Measurements from ENCODE around the gene SSU72.

SSU72 gene

GRCh38 chr1:1605724-1606123 lies 31.1 kb upstream of the SSU72 start:
- H3K36me3 ChIP-seq (ENCODE audit: control insufficient read depth, low read depth, low read length): no peaks in the 10 kb centered on the region
- no peak overlapping the region for H3K4me3 ChIP-seq (ENCODE audit: low read length)
- H3K9ac ChIP-seq (ENCODE audit: low read length): no peak overlapping the region
- H3K27ac ChIP-seq (ENCODE audit: low read length): no peak overlapping the region
- peaks cover 28% of the 10 kb centered on the region for H3K27me3 ChIP-seq (ENCODE audit: control insufficient read depth, insufficient read depth, low read length)
- H3K4me1 ChIP-seq (ENCODE audit: control insufficient read depth, low read depth, low read length): no peaks in the 10 kb centered on the region
- H3K9me3 ChIP-seq (ENCODE audit: control insufficient read depth, low read depth, low read length): no peaks in the 10 kb centered on the region

- H3K4me3 ChIP-seq (ENCODE audit: low read length): no peak overlapping the region
- peaks cover 34% of the 10 kb centered on the region for H3K27me3 ChIP-seq (ENCODE audit: control insufficient read depth, insufficient read depth, low read length)
- H3K27ac ChIP-seq (ENCODE audit: low read length): no peak overlapping the region
- no peaks in the 10 kb centered on the region for H3K4me1 ChIP-seq (ENCODE audit: control insufficient read depth, low read depth, low read length)
- no peak overlapping the region for H3K9ac ChIP-seq (ENCODE audit: low read length)
- no peaks in the 10 kb centered on the region for H3K36me3 ChIP-seq (ENCODE audit: control insufficient read depth, low read depth, low read length)
- H3K9me3 ChIP-seq (ENCODE audit: control insufficient read depth, low read depth, low read length): no peaks in the 10 kb centered on the region
Observed at GRCh38 chr1:1605034-1605591, 30.4 kb upstream of the SSU72 start.

GRCh38 chr1:1604374-1605033 lies 29.8 kb upstream of the SSU72 start:
- Histone ChIP-seq H3K27ac (ENCODE audit: low read length) (no peak overlapping the region), H3K4me1 (ENCODE audit: control insufficient read depth, low read depth, low read length) (no peaks in the 10 kb centered on the region), H3K36me3 (ENCODE audit: control insufficient read depth, low read depth, low read length) (no peaks in the 10 kb centered on the region), H3K27me3 (ENCODE audit: control insufficient read depth, insufficient read depth, low read length) (peaks cover 35% of the 10 kb centered on the region), H3K4me3 (ENCODE audit: low read length) (no peak overlapping the region), H3K9ac (ENCODE audit: low read length) (no peak overlapping the region), H3K9me3 (ENCODE audit: control insufficient read depth, low read depth, low read length) (no peaks in the 10 kb centered on the region)

GRCh38 chr1:1603671-1604373 lies 29.2 kb upstream of the SSU72 start:
- H3K9me3 ChIP-seq (ENCODE audit: control insufficient read depth, low read depth, low read length): no peaks in the 10 kb centered on the region
- peaks cover 42% of the 10 kb centered on the region for H3K27me3 ChIP-seq (ENCODE audit: control insufficient read depth, insufficient read depth, low read length)
- H3K9ac ChIP-seq (ENCODE audit: low read length): no peak overlapping the region
- no peak overlapping the region for H3K4me3 ChIP-seq (ENCODE audit: low read length)
- no peak overlapping the region for H3K27ac ChIP-seq (ENCODE audit: low read length)
- no peaks in the 10 kb centered on the region for H3K36me3 ChIP-seq (ENCODE audit: control insufficient read depth, low read depth, low read length)
- H3K4me1 ChIP-seq (ENCODE audit: control insufficient read depth, low read depth, low read length): no peaks in the 10 kb centered on the region

GRCh38 chr1:1602968-1603506 lies 28.4 kb upstream of the SSU72 start:
- H3K27ac ChIP-seq (ENCODE audit: low read length): no peak overlapping the region
- H3K9me3 ChIP-seq (ENCODE audit: control insufficient read depth, low read depth, low read length): no peaks in the 10 kb centered on the region
- no peak overlapping the region for H3K4me3 ChIP-seq (ENCODE audit: low read length)
- no peak overlapping the region for H3K9ac ChIP-seq (ENCODE audit: low read length)
- H3K4me1 ChIP-seq (ENCODE audit: control insufficient read depth, low read depth, low read length): no peaks in the 10 kb centered on the region
- peaks cover 50% of the 10 kb centered on the region for H3K27me3 ChIP-seq (ENCODE audit: control insufficient read depth, insufficient read depth, low read length)
- no peaks in the 10 kb centered on the region for H3K36me3 ChIP-seq (ENCODE audit: control insufficient read depth, low read depth, low read length)

GRCh38 chr1:1602304-1602967 lies 27.8 kb upstream of the SSU72 start:
- no peak overlapping the region for H3K9ac ChIP-seq (ENCODE audit: low read length)
- H3K9me3 ChIP-seq (ENCODE audit: control insufficient read depth, low read depth, low read length): no peaks in the 10 kb centered on the region
- H3K27ac ChIP-seq (ENCODE audit: low read length): no peak overlapping the region
- H3K36me3 ChIP-seq (ENCODE audit: control insufficient read depth, low read depth, low read length): no peaks in the 10 kb centered on the region
- no peaks in the 10 kb centered on the region for H3K4me1 ChIP-seq (ENCODE audit: control insufficient read depth, low read depth, low read length)
- peaks cover 56% of the 10 kb centered on the region for H3K27me3 ChIP-seq (ENCODE audit: control insufficient read depth, insufficient read depth, low read length)
- H3K4me3 ChIP-seq (ENCODE audit: low read length): no peak overlapping the region

- Histone ChIP-seq H3K4me3 (ENCODE audit: low read length) (no peak overlapping the region), H3K27me3 (ENCODE audit: control insufficient read depth, insufficient read depth, low read length) (peaks cover 56% of the 10 kb centered on the region), H3K27ac (ENCODE audit: low read length) (no peak overlapping the region), H3K4me1 (ENCODE audit: control insufficient read depth, low read depth, low read length) (no peaks in the 10 kb centered on the region), H3K9me3 (ENCODE audit: control insufficient read depth, low read depth, low read length) (no peaks in the 10 kb centered on the region), H3K36me3 (ENCODE audit: control insufficient read depth, low read depth, low read length) (no peaks in the 10 kb centered on the region), H3K9ac (ENCODE audit: low read length) (no peak overlapping the region)
Observed at GRCh38 chr1:1601564-1602303, 27.1 kb upstream of the SSU72 start.

GRCh38 chr1:1600861-1601563 lies 26.3 kb upstream of the SSU72 start:
- Histone ChIP-seq H3K27me3 (ENCODE audit: control insufficient read depth, insufficient read depth, low read length) (peaks cover 63% of the 10 kb centered on the region), H3K4me1 (ENCODE audit: control insufficient read depth, low read depth, low read length) (no peaks in the 10 kb centered on the region), H3K9ac (ENCODE audit: low read length) (no peak overlapping the region), H3K27ac (ENCODE audit: low read length) (no peak overlapping the region), H3K4me3 (ENCODE audit: low read length) (peak overlapping the region; percentile 22), H3K9me3 (ENCODE audit: control insufficient read depth, low read depth, low read length) (no peaks in the 10 kb centered on the region), H3K36me3 (ENCODE audit: control insufficient read depth, low read depth, low read length) (no peaks in the 10 kb centered on the region)

- Histone ChIP-seq H3K36me3 (ENCODE audit: control insufficient read depth, low read depth, low read length) (no peaks in the 10 kb centered on the region), H3K27ac (ENCODE audit: low read length) (no peak within 1 kb of the TSS), H3K4me3 (ENCODE audit: low read length) (peak within 1 kb of the TSS; percentile 22), H3K9ac (ENCODE audit: low read length) (no peak within 1 kb of the TSS), H3K4me1 (ENCODE audit: control insufficient read depth, low read depth, low read length) (no peaks in the 10 kb centered on the region), H3K27me3 (ENCODE audit: control insufficient read depth, insufficient read depth, low read length) (peaks cover 71% of the 10 kb centered on the region), H3K9me3 (ENCODE audit: control insufficient read depth, low read depth, low read length) (no peaks in the 10 kb centered on the region)
Observed at GRCh38 chr1:1599935-1600860, 25.5 kb upstream of the SSU72 start, which contains the start of gene FNDC10. Gene FNDC10 (minus strand): TSS chr1:1600135. CDS start chr1:1600015, 120 bp downstream.

Data from iPS-18a (cell line).